GM12878 (cell line): Measurements from ENCODE around the gene CES3.

Source experiments
- ASH2L ChIP-seq: fragments of 300-600, 200-600 bp; sonication (generic); IDR thresholded peaks from 2 replicates; pipeline ENCODE4 v1.6.1; 2017; ENCODE audit warnings: low read depth, mild to moderate bottlenecking, borderline replicate concordance
- EP300 ChIP-seq, 2 experiments: fragments of 150-350 bp in 1 of 2; IDR thresholded peaks; 2 replicates each; pipeline ENCODE4 v1.6.1; 2011 to 2012; ENCODE audit warnings: low read depth in 2 of 2, low read length in 2 of 2, borderline replicate concordance in 1 of 2, improper control_type of control experiment in 1 of 2, inconsistent platforms in 1 of 2; ENCODE audit not compliant: control insufficient read depth in 1 of 2
- FOS ChIP-seq: IDR thresholded peaks from 3 replicates; pipeline ENCODE4 v1.6.1; 2011; ENCODE audit warnings: borderline replicate concordance; ENCODE audit not compliant: insufficient read length; ENCODE audit errors: extremely low read depth
- NFYB ChIP-seq: IDR thresholded peaks from 2 replicates; pipeline ENCODE4 v1.6.1; 2011; ENCODE audit warnings: low read depth, mild to moderate bottlenecking, low read length, improper control_type of control experiment, moderate library complexity; ENCODE audit not compliant: insufficient read depth
- PBX3 ChIP-seq: IDR thresholded peaks from 2 replicates; pipeline ENCODE4 v1.6.1; 2011; ENCODE audit warnings: mild to moderate bottlenecking, low read depth, low read length, moderate library complexity; ENCODE audit not compliant: insufficient replicate concordance
- POLR2A ChIP-seq: IDR thresholded peaks from 2 replicates; pipeline ENCODE4 v1.6.1; 2011; ENCODE audit warnings: low read depth, mild to moderate bottlenecking, low read length
- ZSCAN29 ChIP-seq: fragments of 450-650 bp; IDR thresholded peaks from 2 replicates; pipeline ENCODE4 v1.6.1; 2017; ENCODE audit warnings: mild to moderate bottlenecking, moderate library complexity
- TF ChIP-seq, protein P1 (sequence below), 3 experiments: IDR thresholded peaks in 2 of 3; conservative IDR thresholded peaks in 1 of 3; 2 replicates each; pipeline ENCODE4 v1.5.1; 2011; ENCODE audit warnings: low read depth in 3 of 3, low read length in 3 of 3, mild to moderate bottlenecking in 3 of 3, control low read depth in 2 of 3, moderate library complexity in 2 of 3, inconsistent platforms in 1 of 3, mixed read lengths in 1 of 3; ENCODE audit not compliant: control insufficient read depth in 2 of 3, insufficient read depth in 1 of 3; ENCODE audit errors: extremely low read depth in 1 of 3
- TF ChIP-seq, protein P2 (sequence below): fragments of 450-650 bp; IDR thresholded peaks from 2 replicates; pipeline ENCODE4 v1.6.1; 2016; ENCODE audit warnings: mild to moderate bottlenecking

GRCh38 chr16:66933776-66934137 lies 27.3 kb upstream of the CES3 start:
- no peak for TF ChIP-seq NFYB
- TF ChIP-seq, protein P1, sequence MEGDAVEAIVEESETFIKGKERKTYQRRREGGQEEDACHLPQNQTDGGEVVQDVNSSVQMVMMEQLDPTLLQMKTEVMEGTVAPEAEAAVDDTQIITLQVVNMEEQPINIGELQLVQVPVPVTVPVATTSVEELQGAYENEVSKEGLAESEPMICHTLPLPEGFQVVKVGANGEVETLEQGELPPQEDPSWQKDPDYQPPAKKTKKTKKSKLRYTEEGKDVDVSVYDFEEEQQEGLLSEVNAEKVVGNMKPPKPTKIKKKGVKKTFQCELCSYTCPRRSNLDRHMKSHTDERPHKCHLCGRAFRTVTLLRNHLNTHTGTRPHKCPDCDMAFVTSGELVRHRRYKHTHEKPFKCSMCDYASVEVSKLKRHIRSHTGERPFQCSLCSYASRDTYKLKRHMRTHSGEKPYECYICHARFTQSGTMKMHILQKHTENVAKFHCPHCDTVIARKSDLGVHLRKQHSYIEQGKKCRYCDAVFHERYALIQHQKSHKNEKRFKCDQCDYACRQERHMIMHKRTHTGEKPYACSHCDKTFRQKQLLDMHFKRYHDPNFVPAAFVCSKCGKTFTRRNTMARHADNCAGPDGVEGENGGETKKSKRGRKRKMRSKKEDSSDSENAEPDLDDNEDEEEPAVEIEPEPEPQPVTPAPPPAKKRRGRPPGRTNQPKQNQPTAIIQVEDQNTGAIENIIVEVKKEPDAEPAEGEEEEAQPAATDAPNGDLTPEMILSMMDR (IDR thresholded peaks at IDR 0.05 in 2 of 3, conservative IDR thresholded peaks at IDR 0.05 in 1 of 3; ENCODE audit: control insufficient read depth in 2 of 3, extremely low read depth in 1 of 3, insufficient read depth in 1 of 3, low read depth in 3 of 3, low read length in 3 of 3): no peak
- no peak for TF ChIP-seq ASH2L
- TF ChIP-seq PBX3: no peak
- TF ChIP-seq EP300 (IDR thresholded peaks at IDR 0.05; ENCODE audit: borderline replicate concordance in 1 of 2, control insufficient read depth in 1 of 2, low read depth in 2 of 2, low read length in 2 of 2): no peak
- no peak for TF ChIP-seq FOS
- no peak for TF ChIP-seq POLR2A
- no peak for TF ChIP-seq ZSCAN29
- TF ChIP-seq, protein P2, sequence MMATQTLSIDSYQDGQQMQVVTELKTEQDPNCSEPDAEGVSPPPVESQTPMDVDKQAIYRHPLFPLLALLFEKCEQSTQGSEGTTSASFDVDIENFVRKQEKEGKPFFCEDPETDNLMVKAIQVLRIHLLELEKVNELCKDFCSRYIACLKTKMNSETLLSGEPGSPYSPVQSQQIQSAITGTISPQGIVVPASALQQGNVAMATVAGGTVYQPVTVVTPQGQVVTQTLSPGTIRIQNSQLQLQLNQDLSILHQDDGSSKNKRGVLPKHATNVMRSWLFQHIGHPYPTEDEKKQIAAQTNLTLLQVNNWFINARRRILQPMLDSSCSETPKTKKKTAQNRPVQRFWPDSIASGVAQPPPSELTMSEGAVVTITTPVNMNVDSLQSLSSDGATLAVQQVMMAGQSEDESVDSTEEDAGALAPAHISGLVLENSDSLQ: no peak
